Neural progenitor cell (in vitro differentiated cells): ENCODE results near the gene ELAC2.

Source experiments
- CTCF ChIP-seq: fragments of 200-600 bp; sonication (generic); IDR thresholded peaks from 2 replicates; pipeline ENCODE4 v1.5.1; 2017; ENCODE audit warnings: antibody characterized with exemption, mild to moderate bottlenecking
- EZH2phosphoT487 ChIP-seq: fragments of 200-600 bp; sonication (generic); IDR thresholded peaks from 2 replicates; pipeline ENCODE4 v1.6.1; 2017; ENCODE audit warnings: antibody characterized with exemption

DNA sequence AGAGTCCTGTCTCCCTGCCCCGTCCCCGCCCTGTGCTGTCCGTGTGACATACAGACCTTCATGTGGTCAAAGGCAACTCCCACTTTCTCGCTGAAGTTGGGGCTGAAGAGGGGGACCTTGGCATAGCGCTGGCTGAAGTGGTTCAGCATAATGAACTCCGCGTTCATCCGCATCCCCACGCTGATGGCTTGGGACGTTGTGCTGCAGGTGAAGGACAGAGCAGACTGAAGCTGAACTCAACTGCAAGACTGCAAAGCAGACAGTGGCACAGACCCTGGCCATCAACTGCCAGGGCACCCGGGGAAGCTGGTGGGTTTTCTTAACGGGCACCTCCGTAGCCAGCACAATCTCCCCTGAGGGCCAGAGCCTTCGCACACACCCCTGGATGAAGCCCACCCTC lies 24.2 kb downstream of the ELAC2 start:
- TF ChIP-seq EZH2phosphoT487, result no peak
- no peak for TF ChIP-seq CTCF
